Epithelial cell of esophagus (primary cell): ENCODE measurements around the gene AGPAT3.
"Not testable (repeated sequence)": the region's sequence is repeated elsewhere in the genome, so short reads cannot be mapped to it uniquely, and the experiment has no call there.

ENCODE experiments used
- DNase-seq: peaks from one replicate; pipeline ENCODE4 v3.0.0; 2010; ENCODE audit warnings: low read depth
- H3K4me3 ChIP-seq: 2 replicates; pipeline ENCODE4 v1.5.1; 2011; ENCODE audit warnings: mild to moderate bottlenecking, low read length, control low read depth
- CTCF ChIP-seq: IDR thresholded peaks from 2 replicates; pipeline ENCODE4 v1.5.1; 2011; ENCODE audit warnings: low read depth, mild to moderate bottlenecking, low read length, control low read depth, inconsistent platforms; ENCODE audit not compliant: insufficient read depth; ENCODE audit errors: missing control alignments

The AGPAT3 gene

DNA sequence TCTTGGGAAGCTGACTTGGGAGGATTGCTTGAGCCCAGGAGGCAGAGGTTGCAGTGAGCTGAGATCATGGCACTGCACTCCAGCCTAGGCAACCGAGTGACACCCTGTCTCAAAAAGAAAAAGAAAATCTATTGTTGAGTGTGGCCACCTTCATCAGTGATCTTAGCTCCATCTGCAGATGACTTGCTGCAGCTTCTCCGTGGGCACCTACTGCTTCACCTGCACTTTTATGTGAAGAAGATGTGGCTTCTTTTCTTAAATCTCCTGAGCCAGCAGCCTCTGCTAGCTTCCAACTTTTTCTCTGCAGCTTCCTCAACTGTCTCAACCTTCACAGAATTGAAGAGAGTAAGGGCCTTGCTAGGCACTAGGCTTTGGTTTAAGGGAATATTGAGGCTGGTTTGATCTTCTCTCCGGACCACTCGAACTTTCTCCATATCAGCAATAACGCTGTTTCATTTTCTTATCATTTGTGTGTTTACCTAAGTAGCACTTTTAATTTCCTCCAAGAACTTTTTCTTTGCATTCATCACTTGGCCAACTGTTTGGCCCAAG lies 28.0 kb downstream of the AGPAT3 start:
- no peak for TF ChIP-seq CTCF
- no peak for DNase-seq
- no peak overlapping the region for H3K4me3 ChIP-seq

DNA sequence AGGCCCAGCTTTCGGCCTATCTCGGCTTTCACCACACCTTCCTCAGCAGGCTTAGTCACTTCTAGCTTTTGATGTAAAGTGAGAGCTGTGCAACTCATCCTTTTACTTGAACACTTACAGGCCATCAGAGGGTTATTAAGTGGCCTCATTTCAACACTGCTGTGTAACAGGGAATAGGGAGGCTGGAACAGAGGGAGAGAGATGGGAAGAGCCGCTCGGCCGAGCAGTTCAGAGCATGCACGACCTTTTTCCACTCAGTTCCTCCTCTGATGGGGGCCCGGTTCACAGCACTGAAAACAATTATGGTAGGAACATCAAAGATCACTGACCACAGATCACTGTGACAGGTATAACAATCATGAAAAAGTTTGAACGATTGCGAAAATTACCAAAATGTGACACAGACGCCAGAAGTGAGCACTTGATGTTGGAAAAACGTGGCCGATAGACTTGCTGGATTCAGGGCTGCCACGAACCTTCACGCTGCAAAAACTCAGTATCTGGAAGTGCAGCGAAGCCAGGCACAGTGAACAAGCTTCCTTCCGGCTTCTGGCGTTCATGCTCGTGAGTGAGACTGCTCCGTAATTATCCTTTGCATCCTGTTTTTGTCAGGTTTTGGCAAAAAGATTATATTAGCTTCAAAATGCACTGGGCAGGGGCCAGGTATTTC lies 28.6 kb downstream of the AGPAT3 start:
- no peak for TF ChIP-seq CTCF
- no peak overlapping the region for H3K4me3 ChIP-seq
- peak; percentile 31 for DNase-seq

GRCh38 chr21:43894206-43894577 lies 29.2 kb downstream of the AGPAT3 start:
- H3K4me3 ChIP-seq, result no peak overlapping the region
- TF ChIP-seq CTCF, result no peak
- DNase-seq, result no peak

GRCh38 chr21:43895196-43895595 lies 30.2 kb downstream of the AGPAT3 start:
- no peak for TF ChIP-seq CTCF
- DNase-seq, result no peak
- H3K4me3 ChIP-seq, result no peak overlapping the region

- DNase-seq, H3K4me3 ChIP-seq: not testable (repeated sequence)
Measured at GRCh38 chr21:43896696-43897299, 31.8 kb downstream of the AGPAT3 start.

GRCh38 chr21:43899307-43900077 lies 34.5 kb downstream of the AGPAT3 start:
- H3K4me3 ChIP-seq, result no peak overlapping the region
- no peak for DNase-seq

More at GRCh38 chr21:43899307-43900077, 34.5 kb downstream of the AGPAT3 start:
- no peak for TF ChIP-seq CTCF
